ENCODE results near the gene DDX1.

GRCh38 chr2:15660491-15661294 is 69.0 kb downstream of the DDX1 start:
- TF ChIP-seq CTCF (IDR thresholded peaks at IDR 0.05) (no peak), POLR2A (IDR thresholded peaks at IDR 0.05; ENCODE audit: low read depth) (no peak), POLR2AphosphoS5 (IDR thresholded peaks at IDR 0.05) (no peak)

Data from esophagus muscularis mucosa (tissue), 3 donors.